ENCODE data around the gene GLCCI1. TPM values are rescaled to one million over a fixed set of nuclear protein-coding genes. Genes with fewer than 3 reads are reported as not detected.
A peak's percentile ranks its signal among the peaks of the same experiment; 100 is the strongest.

Gene GLCCI1
- total RNA-seq, 1 experiment from 2014 or later, result 3.2 TPM

GRCh38 chr7:8105449-8106095 lies 137.0 kb downstream of the GLCCI1 start:
- in situ Hi-C loops (cut with HindIII; ENCODE audit: low pct_unique_long_range_greater_than_20kb, low sequenced_read_pairs), result no loop called here
- DNase-seq (ENCODE audit: low read depth, low spot score), result peak; percentile 41

GRCh38 chr7:8109196-8110022 lies 140.8 kb downstream of the GLCCI1 start:
- in situ Hi-C loops (cut with HindIII; ENCODE audit: low pct_unique_long_range_greater_than_20kb, low sequenced_read_pairs), result no loop called here
- no peak for DNase-seq (ENCODE audit: low read depth, low spot score)

- in situ Hi-C loops (cut with HindIII; ENCODE audit: low pct_unique_long_range_greater_than_20kb, low sequenced_read_pairs), result no loop called here
- no peak for DNase-seq (ENCODE audit: low read depth, low spot score)
These were observed 142.8 kb downstream of the GLCCI1 start for GRCh38 chr7:8111282-8111960.

GRCh38 chr7:8112685-8113084 lies 144.1 kb downstream of the GLCCI1 start:
- in situ Hi-C loops (cut with HindIII; ENCODE audit: low pct_unique_long_range_greater_than_20kb, low sequenced_read_pairs), result no loop called here
- DNase-seq (ENCODE audit: low read depth, low spot score), result no peak

- DNase-seq (ENCODE audit: low read depth, low spot score), result no peak
- in situ Hi-C loops (cut with HindIII; ENCODE audit: low pct_unique_long_range_greater_than_20kb, low sequenced_read_pairs), result no loop called here
These were observed 144.6 kb downstream of the GLCCI1 start for GRCh38 chr7:8113184-8113583.

- in situ Hi-C loops (cut with HindIII; ENCODE audit: low pct_unique_long_range_greater_than_20kb, low sequenced_read_pairs), result no loop called here
- no peak for DNase-seq (ENCODE audit: low read depth, low spot score)
These were observed 145.6 kb downstream of the GLCCI1 start for GRCh38 chr7:8114175-8114574.

GRCh38 chr7:8115547-8116402 lies 147.2 kb downstream of the GLCCI1 start:
- DNase-seq (ENCODE audit: low read depth, low spot score), result no peak
- in situ Hi-C loops (cut with HindIII; ENCODE audit: low pct_unique_long_range_greater_than_20kb, low sequenced_read_pairs), result no loop called here

- in situ Hi-C loops (cut with HindIII; ENCODE audit: low pct_unique_long_range_greater_than_20kb, low sequenced_read_pairs), result no loop called here
These were observed 148.6 kb downstream of the GLCCI1 start for GRCh38 chr7:8117195-8117594.

GRCh38 chr7:8119262-8119661 lies 150.7 kb downstream of the GLCCI1 start:
- in situ Hi-C loops (cut with HindIII; ENCODE audit: low pct_unique_long_range_greater_than_20kb, low sequenced_read_pairs), result no loop called here
- DNase-seq (ENCODE audit: low read depth, low spot score), result no peak

More at GRCh38 chr7:8117195-8117594, 148.6 kb downstream of the GLCCI1 start:
- no peak for DNase-seq (ENCODE audit: low read depth, low spot score)

GRCh38 chr7:8120390-8121058 lies 151.9 kb downstream of the GLCCI1 start:
- DNase-seq (ENCODE audit: low read depth, low spot score), result no peak
- in situ Hi-C loops (cut with HindIII; ENCODE audit: low pct_unique_long_range_greater_than_20kb, low sequenced_read_pairs), result no loop called here

- in situ Hi-C loops (cut with HindIII; ENCODE audit: low pct_unique_long_range_greater_than_20kb, low sequenced_read_pairs), result no loop called here
- DNase-seq (ENCODE audit: low read depth, low spot score), result no peak
These were observed 152.6 kb downstream of the GLCCI1 start for GRCh38 chr7:8121243-8121642.

GRCh38 chr7:8125680-8126444 lies 157.3 kb downstream of the GLCCI1 start:
- in situ Hi-C loops (cut with HindIII; ENCODE audit: low pct_unique_long_range_greater_than_20kb, low sequenced_read_pairs), result no loop called here
- no peak for DNase-seq (ENCODE audit: low read depth, low spot score)

GRCh38 chr7:8126601-8127167 lies 158.1 kb downstream of the GLCCI1 start:
- in situ Hi-C loops (cut with HindIII; ENCODE audit: low pct_unique_long_range_greater_than_20kb, low sequenced_read_pairs), result no loop called here

GRCh38 chr7:8128449-8129317 lies 160.1 kb downstream of the GLCCI1 start:
- DNase-seq (ENCODE audit: low read depth, low spot score), result no peak

More at GRCh38 chr7:8126601-8127167, 158.1 kb downstream of the GLCCI1 start:
- no peak for DNase-seq (ENCODE audit: low read depth, low spot score)

GRCh38 chr7:8129318-8129659 lies 160.7 kb downstream of the GLCCI1 start:
- no peak for DNase-seq (ENCODE audit: low read depth, low spot score)
- in situ Hi-C loops (cut with HindIII; ENCODE audit: low pct_unique_long_range_greater_than_20kb, low sequenced_read_pairs), result no loop called here

More at GRCh38 chr7:8128449-8129317, 160.1 kb downstream of the GLCCI1 start:
- in situ Hi-C loops (cut with HindIII; ENCODE audit: low pct_unique_long_range_greater_than_20kb, low sequenced_read_pairs), result no loop called here

All from SK-MEL-5 (cell line).